ENCODE data around the gene GRK5. TPM values are rescaled to one million over a fixed set of nuclear protein-coding genes. Genes with fewer than 3 reads are reported as not detected.
A peak's percentile ranks its signal among the peaks of the same experiment; 100 is the strongest.

GRK5 gene
- total RNA-seq, 4 donors from 2014 or later, result 15.9 to 53.8 (median 18.4) TPM

GRCh38 chr10:119447823-119448546, 240.6 kb downstream of the GRK5 start:
- TF ChIP-seq, protein P1, sequence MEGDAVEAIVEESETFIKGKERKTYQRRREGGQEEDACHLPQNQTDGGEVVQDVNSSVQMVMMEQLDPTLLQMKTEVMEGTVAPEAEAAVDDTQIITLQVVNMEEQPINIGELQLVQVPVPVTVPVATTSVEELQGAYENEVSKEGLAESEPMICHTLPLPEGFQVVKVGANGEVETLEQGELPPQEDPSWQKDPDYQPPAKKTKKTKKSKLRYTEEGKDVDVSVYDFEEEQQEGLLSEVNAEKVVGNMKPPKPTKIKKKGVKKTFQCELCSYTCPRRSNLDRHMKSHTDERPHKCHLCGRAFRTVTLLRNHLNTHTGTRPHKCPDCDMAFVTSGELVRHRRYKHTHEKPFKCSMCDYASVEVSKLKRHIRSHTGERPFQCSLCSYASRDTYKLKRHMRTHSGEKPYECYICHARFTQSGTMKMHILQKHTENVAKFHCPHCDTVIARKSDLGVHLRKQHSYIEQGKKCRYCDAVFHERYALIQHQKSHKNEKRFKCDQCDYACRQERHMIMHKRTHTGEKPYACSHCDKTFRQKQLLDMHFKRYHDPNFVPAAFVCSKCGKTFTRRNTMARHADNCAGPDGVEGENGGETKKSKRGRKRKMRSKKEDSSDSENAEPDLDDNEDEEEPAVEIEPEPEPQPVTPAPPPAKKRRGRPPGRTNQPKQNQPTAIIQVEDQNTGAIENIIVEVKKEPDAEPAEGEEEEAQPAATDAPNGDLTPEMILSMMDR (IDR thresholded peaks at IDR 0.05), result no peak
- ATAC-seq (ENCODE audit: low FRiP score) (no peak), DNase-seq (ENCODE audit: low spot score) (no peak)

DNA sequence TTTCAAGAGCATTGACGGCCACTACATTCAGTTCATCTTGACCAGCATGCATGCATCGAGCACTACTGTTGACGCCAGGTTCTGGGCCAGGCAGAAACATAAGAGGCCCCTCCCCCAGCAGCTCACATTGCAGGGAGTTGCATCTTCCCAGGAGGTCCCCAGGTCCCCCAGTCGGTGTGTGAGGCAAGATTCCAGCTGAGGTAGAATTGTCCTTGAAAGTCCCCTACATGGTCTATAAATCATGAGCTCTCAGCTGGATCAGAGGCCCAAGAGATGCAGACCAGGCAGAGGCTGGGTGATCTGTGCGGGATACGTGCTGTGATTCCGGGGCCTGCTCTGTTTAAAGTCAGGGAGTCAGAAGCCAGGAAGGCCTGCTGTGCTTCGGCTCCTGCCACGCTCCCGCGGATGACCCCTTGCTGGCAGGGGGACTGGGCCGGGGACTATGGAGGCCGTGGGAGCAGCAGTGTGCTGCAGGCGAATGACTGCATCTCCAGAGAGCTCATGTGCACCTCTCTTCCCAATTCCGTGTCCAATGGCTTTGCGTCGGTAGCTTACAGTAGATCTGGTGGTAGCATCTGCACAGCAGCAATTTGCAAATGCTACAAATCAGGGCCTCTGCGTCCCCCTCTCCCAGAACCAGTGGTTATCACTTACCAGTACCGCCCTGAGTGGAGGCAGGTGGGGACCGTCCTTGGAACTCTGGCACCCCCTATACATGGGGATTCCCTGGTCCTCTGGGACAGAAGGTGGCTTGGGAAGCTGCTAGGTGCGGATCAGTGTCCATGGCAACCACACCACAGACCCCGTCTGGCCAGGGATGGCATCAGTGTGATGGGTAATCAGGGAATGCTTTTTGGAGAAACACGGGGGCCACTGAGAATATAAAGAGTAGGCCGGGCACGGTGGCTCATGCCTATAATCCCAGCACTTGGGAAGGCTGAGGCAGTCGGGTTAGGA, 241.5 kb downstream of the GRK5 start:
- TF ChIP-seq, protein P1 (IDR thresholded peaks at IDR 0.05), result no peak
- DNase-seq (ENCODE audit: low spot score) (no peak), ATAC-seq (ENCODE audit: low FRiP score) (no peak)

DNA sequence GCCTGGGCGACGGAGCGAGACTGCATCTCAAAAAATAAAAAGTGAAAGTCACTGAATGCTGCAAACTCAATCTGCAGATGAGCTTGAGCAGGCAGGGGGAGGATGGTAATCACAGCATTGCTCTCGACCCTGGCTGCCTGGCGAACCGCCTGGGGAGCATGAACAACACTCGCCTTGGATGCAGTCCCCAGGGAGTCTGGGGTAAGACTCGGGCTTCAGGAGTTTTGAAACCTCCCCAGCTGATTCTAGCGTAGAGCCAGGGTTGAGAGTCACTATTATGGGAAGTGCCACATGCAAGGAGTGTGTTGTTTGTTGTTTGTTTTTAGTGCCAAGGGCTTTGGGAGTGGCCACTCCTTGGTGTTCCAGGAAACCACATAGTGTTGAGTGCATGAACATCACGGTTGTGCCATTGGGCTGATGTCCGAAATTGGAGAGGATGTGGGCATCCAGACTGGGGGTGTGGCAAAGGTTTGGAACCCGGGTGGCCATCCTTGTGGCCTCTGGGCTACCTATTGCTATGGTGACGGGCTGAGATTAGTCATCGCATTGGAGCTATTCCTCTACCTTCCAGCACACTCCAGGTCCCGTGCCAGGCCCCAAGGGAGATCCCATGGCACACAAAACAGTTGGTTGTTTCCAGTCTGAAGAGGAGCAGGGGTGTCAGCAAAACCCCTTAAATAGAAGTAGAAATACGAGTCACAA, 242.5 kb downstream of the GRK5 start:
- ATAC-seq (ENCODE audit: low FRiP score) (peak; percentile 39), DNase-seq (ENCODE audit: low spot score) (no peak)
- TF ChIP-seq, protein P1 (IDR thresholded peaks at IDR 0.05), result no peak

DNA sequence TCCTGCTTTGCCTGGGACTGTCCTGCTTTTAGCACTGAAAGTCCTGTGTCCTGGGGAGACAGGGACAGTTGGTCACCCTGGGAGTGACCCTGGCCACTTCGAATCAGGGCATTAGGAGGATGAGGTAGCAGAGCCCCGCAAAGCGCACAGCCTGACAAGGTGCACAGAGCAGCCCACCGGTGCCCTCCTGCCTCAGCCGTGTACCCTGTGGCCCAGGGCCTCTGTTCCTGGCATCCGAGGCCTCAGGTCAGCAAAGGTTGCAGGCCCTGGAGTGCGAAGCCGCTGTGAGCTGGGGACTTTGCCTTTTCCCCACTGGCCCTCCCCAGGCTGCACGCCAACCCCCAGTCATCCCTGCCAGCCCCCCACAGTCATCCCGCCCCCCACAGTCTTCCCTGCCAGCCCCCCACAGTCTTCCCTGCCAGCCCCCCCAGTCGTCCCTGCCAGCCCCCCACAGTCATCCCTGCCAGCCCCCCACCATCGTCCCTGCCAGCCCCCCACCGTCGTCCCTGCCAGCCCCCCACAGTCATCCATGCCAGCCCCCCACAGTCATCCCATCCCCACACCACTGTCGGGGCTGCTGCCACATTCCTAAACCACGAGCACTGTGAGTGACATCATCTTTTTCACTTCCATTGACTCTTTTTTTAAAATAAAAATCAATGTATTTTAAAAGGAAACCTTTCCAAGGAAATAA, 243.4 kb downstream of the GRK5 start:
- no peak for DNase-seq (ENCODE audit: low spot score)
- TF ChIP-seq, protein P1 (IDR thresholded peaks at IDR 0.05), result no peak
- ATAC-seq (ENCODE audit: low FRiP score), result no peak

DNA sequence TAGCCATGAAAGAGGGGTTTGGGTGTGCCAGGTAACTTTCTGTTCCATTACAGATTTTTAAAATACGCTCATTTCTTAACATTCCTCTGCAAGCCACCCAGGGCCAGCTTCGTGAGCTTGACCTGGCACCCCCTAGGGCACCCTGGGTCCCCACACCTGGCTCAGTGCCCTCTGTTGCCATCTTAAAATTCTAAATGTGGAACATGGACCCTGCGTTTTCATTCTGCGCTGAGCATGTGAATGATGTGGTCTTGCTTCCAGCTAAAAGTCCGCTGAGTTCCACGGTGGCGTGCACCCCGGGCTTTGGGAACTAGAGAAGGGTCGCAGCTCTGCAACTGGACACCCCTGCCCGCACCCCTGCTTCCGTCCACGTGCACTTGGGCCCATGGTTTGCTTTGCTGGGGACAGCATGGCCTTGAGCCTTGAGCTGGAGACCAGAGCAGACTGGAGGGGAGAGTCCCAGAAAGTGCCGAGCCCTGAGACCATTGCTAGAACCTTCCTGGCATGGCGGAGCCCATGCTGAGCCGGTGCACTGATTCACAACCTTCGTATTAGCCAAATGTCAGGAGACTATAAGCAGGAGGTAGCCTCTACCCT, 244.0 kb downstream of the GRK5 start:
- TF ChIP-seq, protein P1 (IDR thresholded peaks at IDR 0.05), result no peak
- ATAC-seq (ENCODE audit: low FRiP score) (no peak), DNase-seq (ENCODE audit: low spot score) (no peak)

GRCh38 chr10:119452396-119452795, 245.0 kb downstream of the GRK5 start:
- TF ChIP-seq, protein P1 (IDR thresholded peaks at IDR 0.05), result no peak
- ATAC-seq (ENCODE audit: low FRiP score), result no peak

More at GRCh38 chr10:119452396-119452795, 245.0 kb downstream of the GRK5 start:
- no peak for DNase-seq (ENCODE audit: low spot score)
